GM19099 (cell line): ENCODE measurements around the gene SIPA1L2.

Source experiments
- POLR2A ChIP-seq: IDR thresholded peaks from 3 replicates; pipeline ENCODE4 v1.6.1; 2011; ENCODE audit warnings: low read depth; ENCODE audit not compliant: insufficient read length; ENCODE audit errors: extremely low read depth

The SIPA1L2 gene

GRCh38 chr1:232630047-232630893, at the start of gene SIPA1L2:
Gene SIPA1L2 (minus strand): TSS chr1:232630133. CDS start chr1:232515339, 114,794 bp downstream.
- TF ChIP-seq POLR2A = no peak

GRCh38 chr1:232678185-232678886, 48.4 kb upstream of the SIPA1L2 start:
- no peak for TF ChIP-seq POLR2A

- no peak for TF ChIP-seq POLR2A
Measured at GRCh38 chr1:232676307-232676706, 46.4 kb upstream of the SIPA1L2 start.

- no peak for TF ChIP-seq POLR2A
Measured at GRCh38 chr1:232675898-232676297, 46.0 kb upstream of the SIPA1L2 start.

GRCh38 chr1:232675260-232675659, 45.3 kb upstream of the SIPA1L2 start:
- TF ChIP-seq POLR2A = no peak

- TF ChIP-seq POLR2A = no peak
Measured at GRCh38 chr1:232673256-232673655, 43.3 kb upstream of the SIPA1L2 start.

- no peak for TF ChIP-seq POLR2A
Measured at GRCh38 chr1:232669981-232670747, 40.2 kb upstream of the SIPA1L2 start.

- no peak for TF ChIP-seq POLR2A
Measured at GRCh38 chr1:232667778-232668165, 37.8 kb upstream of the SIPA1L2 start.

- TF ChIP-seq POLR2A = no peak
Measured at GRCh38 chr1:232667094-232667777, 37.3 kb upstream of the SIPA1L2 start.

GRCh38 chr1:232664844-232665777, 35.2 kb upstream of the SIPA1L2 start:
- TF ChIP-seq POLR2A = no peak

- TF ChIP-seq POLR2A = no peak
Measured at GRCh38 chr1:232662910-232663309, 33.0 kb upstream of the SIPA1L2 start.

- TF ChIP-seq POLR2A = no peak
Measured at GRCh38 chr1:232658386-232658785, 28.5 kb upstream of the SIPA1L2 start.

- no peak for TF ChIP-seq POLR2A
Measured at GRCh38 chr1:232657426-232658005, 27.6 kb upstream of the SIPA1L2 start.
